ENCODE measurements around the gene WDR72. TPM values are rescaled to one million over a fixed set of nuclear protein-coding genes. Genes with fewer than 3 reads are reported as not detected.
"Not testable (repeated sequence)": the region's sequence is repeated elsewhere in the genome, so short reads cannot be mapped to it uniquely, and the experiment has no call there.

Gene WDR72
- total RNA-seq, 2 experiments from 2014 or later, result not detected

- ATAC-seq, result no peak
- Mint-ChIP-seq H3K4me3 (no peak overlapping the region), H3K27me3 (peaks cover 4% of the 10 kb centered on the region), H3K9me3 (ENCODE audit: low read depth) (no peaks in the 10 kb centered on the region), H3K36me3 (ENCODE audit: low read depth) (no peaks in the 10 kb centered on the region), H3K27ac (no peak overlapping the region), H3K4me1 (no peaks in the 10 kb centered on the region)
- intact Hi-C loops (cut with DNase I, micrococcal nuclease), result no loop called here
- CTCF ChIA-PET, result no interaction called here
- POLR2A ChIA-PET, result no interaction called here
- DNase-seq, result no peak
Measured at GRCh38 chr15:53693729-53694475, 65.6 kb downstream of the WDR72 start.

- not testable (repeated sequence) for H3K27ac Mint-ChIP-seq
Measured at GRCh38 chr15:53684162-53684561, 75.3 kb downstream of the WDR72 start.

GRCh38 chr15:53681056-53681455 lies 78.4 kb downstream of the WDR72 start:
- no peak for ATAC-seq
- ChIA-PET CTCF (no interaction called here), POLR2A (no interaction called here)
- Mint-ChIP-seq H3K4me1 (no peaks in the 10 kb centered on the region), H3K36me3 (ENCODE audit: low read depth) (no peaks in the 10 kb centered on the region), H3K9me3 (ENCODE audit: low read depth) (no peaks in the 10 kb centered on the region), H3K27me3 (peaks cover 3% of the 10 kb centered on the region), H3K4me3 (no peak overlapping the region), H3K27ac (no peak overlapping the region)
- DNase-seq, result no peak
- intact Hi-C loops (cut with DNase I, micrococcal nuclease), result no loop called here

More at GRCh38 chr15:53684162-53684561, 75.3 kb downstream of the WDR72 start:
- intact Hi-C loops (cut with DNase I, micrococcal nuclease); H3K9me3 Mint-ChIP-seq (ENCODE audit: low read depth); POLR2A ChIA-PET; H3K27me3 Mint-ChIP-seq; H3K4me1 Mint-ChIP-seq; CTCF ChIA-PET; DNase-seq; ATAC-seq; H3K36me3 Mint-ChIP-seq (ENCODE audit: low read depth); H3K4me3 Mint-ChIP-seq: not testable (repeated sequence)

- Mint-ChIP-seq H3K27ac (no peak overlapping the region), H3K9me3 (ENCODE audit: low read depth) (no peaks in the 10 kb centered on the region), H3K4me1 (no peaks in the 10 kb centered on the region), H3K36me3 (ENCODE audit: low read depth) (no peaks in the 10 kb centered on the region), H3K27me3 (peaks cover 3% of the 10 kb centered on the region), H3K4me3 (no peak overlapping the region)
- CTCF ChIA-PET, result no interaction called here
- intact Hi-C loops (cut with DNase I, micrococcal nuclease), result no loop called here
- no peak for ATAC-seq
- DNase-seq, result no peak
- POLR2A ChIA-PET, result no interaction called here
Measured at GRCh38 chr15:53675832-53676231, 83.6 kb downstream of the WDR72 start.

- no peaks in the 10 kb centered on the region for H3K36me3 Mint-ChIP-seq (ENCODE audit: low read depth)
- no peak overlapping the region for H3K4me3 Mint-ChIP-seq
- POLR2A ChIA-PET, result no interaction called here
- H3K27me3 Mint-ChIP-seq, result no peaks in the 10 kb centered on the region
- CTCF ChIA-PET, result no interaction called here
- ATAC-seq, result no peak
- no peaks in the 10 kb centered on the region for H3K9me3 Mint-ChIP-seq (ENCODE audit: low read depth)
- H3K27ac Mint-ChIP-seq, result no peak overlapping the region
- H3K4me1 Mint-ChIP-seq, result no peaks in the 10 kb centered on the region
- no peak for DNase-seq
- intact Hi-C loops (cut with DNase I, micrococcal nuclease), result no loop called here
Measured at GRCh38 chr15:53671545-53671944, 87.9 kb downstream of the WDR72 start.

- H3K4me3 Mint-ChIP-seq, result no peak overlapping the region
- no peaks in the 10 kb centered on the region for H3K4me1 Mint-ChIP-seq
- ATAC-seq (no peak), DNase-seq (no peak)
- H3K27me3 Mint-ChIP-seq, result no peaks in the 10 kb centered on the region
- no peaks in the 10 kb centered on the region for H3K36me3 Mint-ChIP-seq (ENCODE audit: low read depth)
- H3K27ac Mint-ChIP-seq, result no peak overlapping the region
- intact Hi-C loops (cut with DNase I, micrococcal nuclease), result no loop called here
- ChIA-PET POLR2A (no interaction called here), CTCF (no interaction called here)
- no peaks in the 10 kb centered on the region for H3K9me3 Mint-ChIP-seq (ENCODE audit: low read depth)
Measured at GRCh38 chr15:53670701-53671100, 88.8 kb downstream of the WDR72 start.

GRCh38 chr15:53665930-53666329 lies 93.5 kb downstream of the WDR72 start:
- no peaks in the 10 kb centered on the region for H3K27me3 Mint-ChIP-seq
- H3K9me3 Mint-ChIP-seq (ENCODE audit: low read depth), result no peaks in the 10 kb centered on the region
- ATAC-seq, result no peak
- no peak for DNase-seq
- CTCF ChIA-PET, result no interaction called here
- no peaks in the 10 kb centered on the region for H3K4me1 Mint-ChIP-seq
- POLR2A ChIA-PET, result no interaction called here
- no peaks in the 10 kb centered on the region for H3K36me3 Mint-ChIP-seq (ENCODE audit: low read depth)
- no peak overlapping the region for H3K27ac Mint-ChIP-seq
- no peak overlapping the region for H3K4me3 Mint-ChIP-seq
- intact Hi-C loops (cut with DNase I, micrococcal nuclease), result no loop called here

GRCh38 chr15:53658827-53659555 lies 100.5 kb downstream of the WDR72 start:
- Mint-ChIP-seq H3K27ac (no peak overlapping the region), H3K9me3 (ENCODE audit: low read depth) (no peaks in the 10 kb centered on the region), H3K27me3 (no peaks in the 10 kb centered on the region), H3K36me3 (ENCODE audit: low read depth) (no peaks in the 10 kb centered on the region), H3K4me1 (no peaks in the 10 kb centered on the region), H3K4me3 (no peak overlapping the region)
- no peak for ATAC-seq
- intact Hi-C loops (cut with DNase I, micrococcal nuclease), result no loop called here
- ChIA-PET CTCF (no interaction called here), POLR2A (no interaction called here)
- DNase-seq, result no peak

GRCh38 chr15:53658255-53658654 lies 101.2 kb downstream of the WDR72 start:
- Mint-ChIP-seq H3K4me1 (no peaks in the 10 kb centered on the region), H3K36me3 (ENCODE audit: low read depth) (no peaks in the 10 kb centered on the region), H3K9me3 (ENCODE audit: low read depth) (no peaks in the 10 kb centered on the region), H3K4me3 (no peak overlapping the region), H3K27ac (no peak overlapping the region), H3K27me3 (no peaks in the 10 kb centered on the region)
- no peak for DNase-seq
- POLR2A ChIA-PET, result no interaction called here
- intact Hi-C loops (cut with DNase I, micrococcal nuclease), result no loop called here
- ATAC-seq, result no peak
- CTCF ChIA-PET, result no interaction called here

- no peak overlapping the region for H3K4me3 Mint-ChIP-seq
- intact Hi-C loops (cut with DNase I, micrococcal nuclease), result no loop called here
- DNase-seq, result no peak
- ChIA-PET POLR2A (no interaction called here), CTCF (no interaction called here)
- no peaks in the 10 kb centered on the region for H3K9me3 Mint-ChIP-seq (ENCODE audit: low read depth)
- H3K36me3 Mint-ChIP-seq (ENCODE audit: low read depth), result no peaks in the 10 kb centered on the region
- no peaks in the 10 kb centered on the region for H3K4me1 Mint-ChIP-seq
- H3K27ac Mint-ChIP-seq, result no peak overlapping the region
- no peak for ATAC-seq
- peaks cover 8% of the 10 kb centered on the region for H3K27me3 Mint-ChIP-seq
Measured at GRCh38 chr15:53648934-53649333, 110.5 kb downstream of the WDR72 start.

GRCh38 chr15:53644660-53645059 lies 114.8 kb downstream of the WDR72 start:
- CTCF ChIA-PET, result interaction anchor here (1.7 kb wide), 1 partner anchor 9 kb away, joined by 3 read pairs; no protein-coding TSS in a partner anchor
- no peak for DNase-seq
- POLR2A ChIA-PET, result no interaction called here
- Mint-ChIP-seq H3K9me3 (ENCODE audit: low read depth) (no peaks in the 10 kb centered on the region), H3K36me3 (ENCODE audit: low read depth) (no peaks in the 10 kb centered on the region), H3K4me1 (no peaks in the 10 kb centered on the region), H3K27ac (no peak overlapping the region), H3K27me3 (peaks cover 10% of the 10 kb centered on the region), H3K4me3 (no peak overlapping the region)
- ATAC-seq, result no peak
- intact Hi-C loops (cut with DNase I, micrococcal nuclease), result no loop called here

- Mint-ChIP-seq H3K27ac (no peak overlapping the region), H3K9me3 (ENCODE audit: low read depth) (peaks cover 7% of the 10 kb centered on the region), H3K4me3 (no peak overlapping the region), H3K27me3 (no peaks in the 10 kb centered on the region), H3K4me1 (no peaks in the 10 kb centered on the region), H3K36me3 (ENCODE audit: low read depth) (no peaks in the 10 kb centered on the region)
- no peak for DNase-seq
- intact Hi-C loops (cut with DNase I, micrococcal nuclease), result no loop called here
- ChIA-PET POLR2A (no interaction called here), CTCF (interaction anchor here (1.0 kb wide), 1 partner anchor 14 kb away, joined by 3 read pairs; no protein-coding TSS in a partner anchor)
- ATAC-seq, result no peak
Measured at GRCh38 chr15:53634517-53635106, 124.9 kb downstream of the WDR72 start.

Data from activated CD4-positive, alpha-beta T cell treated with anti-CD3 and anti-CD28 coated beads for 36 hours (primary cell).